GM19193 (cell line): Measurements from ENCODE around the gene ZNF581.

Experiments
- POLR2A ChIP-seq: IDR thresholded peaks from 4 replicates; pipeline ENCODE4 v1.6.1; 2011; ENCODE audit not compliant: insufficient read depth, insufficient read length; ENCODE audit errors: extremely low read depth

The ZNF581 gene

DNA sequence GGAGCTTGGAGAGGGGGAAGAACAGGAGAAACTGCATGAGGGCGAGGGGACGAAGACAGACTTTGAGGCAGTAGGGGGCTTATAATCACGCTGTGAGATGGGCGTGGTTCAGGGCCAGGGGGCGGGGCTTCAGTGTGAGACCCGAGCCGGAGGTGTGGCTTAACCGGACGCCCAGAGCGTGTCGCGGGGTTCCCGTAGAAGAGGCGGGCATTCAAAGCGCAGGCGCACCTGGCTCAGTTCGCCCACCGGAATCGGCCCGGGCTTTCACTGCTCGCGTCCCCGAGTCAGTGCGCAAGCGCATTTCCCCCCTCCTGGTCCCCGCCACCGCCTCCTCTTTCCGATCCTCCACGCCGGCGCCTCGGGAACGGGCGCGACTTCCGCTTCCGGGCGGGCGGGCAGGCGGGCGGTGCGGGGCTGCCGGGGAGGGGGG, 38.2 kb upstream of the ZNF581 start:
- TF ChIP-seq POLR2A = no peak

DNA sequence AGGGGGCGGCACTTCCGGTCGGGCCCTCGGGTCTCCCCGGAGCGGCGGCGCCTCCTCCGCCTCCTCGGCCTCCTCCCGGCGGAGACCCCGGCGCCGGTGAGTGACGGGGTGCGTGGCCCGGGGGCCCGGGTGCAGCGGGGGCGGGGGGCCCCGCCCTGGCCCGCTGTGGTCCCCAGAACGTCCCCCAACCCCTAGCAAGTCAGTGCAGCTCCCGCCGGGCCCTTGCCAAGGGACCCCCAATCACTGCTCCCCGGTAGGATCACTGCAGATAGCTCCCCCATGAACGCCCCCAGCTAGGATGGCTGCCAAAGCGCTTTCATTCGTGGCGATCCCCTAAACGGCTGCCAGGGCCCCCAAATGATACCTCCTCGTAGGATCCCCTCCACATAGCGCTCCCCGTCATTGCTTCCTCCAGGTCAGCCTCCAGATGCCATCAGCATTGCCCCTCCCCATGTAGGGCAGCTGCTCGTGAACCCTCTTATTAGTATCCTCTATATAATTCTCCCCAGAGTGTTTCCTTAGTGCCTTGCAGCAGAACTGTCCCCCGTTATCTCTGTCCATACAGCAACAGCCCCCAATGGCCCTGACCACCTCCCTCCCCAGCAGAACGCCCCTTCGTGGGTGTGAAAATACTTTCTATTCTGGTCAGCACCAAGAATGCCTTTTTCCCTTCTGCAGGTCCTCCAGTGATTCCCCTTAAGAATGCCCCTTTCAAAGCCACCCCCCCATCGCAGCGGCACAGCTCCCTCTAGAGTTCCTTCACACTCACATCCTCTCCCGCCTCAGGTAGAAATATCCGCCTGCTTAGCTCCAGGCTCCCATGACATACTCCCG, 37.6 kb upstream of the ZNF581 start, which contains the start of gene ZNF865:
Gene ZNF865 (plus strand): TSS at position 11 of the 834 bp plus-strand sequence. CDS start 7,972 bp downstream, outside the sequence.
- peak; percentile 55 for TF ChIP-seq POLR2A

DNA sequence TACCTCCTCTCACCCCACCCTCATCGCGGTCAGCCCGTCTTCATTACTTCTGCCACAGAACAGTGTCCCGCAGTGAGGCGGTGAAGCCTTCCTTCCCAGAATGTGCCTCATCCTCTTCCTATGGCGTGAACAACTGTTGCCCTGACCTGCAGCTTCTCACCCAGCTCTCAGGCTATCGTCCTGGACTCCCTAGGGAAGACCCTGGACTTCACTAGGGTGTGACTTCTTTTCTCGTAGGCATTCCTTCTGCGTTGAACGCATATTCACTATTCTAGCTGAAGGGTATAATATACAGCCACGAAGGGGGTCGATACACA, 37.0 kb upstream of the ZNF581 start:
- TF ChIP-seq POLR2A = no peak

DNA sequence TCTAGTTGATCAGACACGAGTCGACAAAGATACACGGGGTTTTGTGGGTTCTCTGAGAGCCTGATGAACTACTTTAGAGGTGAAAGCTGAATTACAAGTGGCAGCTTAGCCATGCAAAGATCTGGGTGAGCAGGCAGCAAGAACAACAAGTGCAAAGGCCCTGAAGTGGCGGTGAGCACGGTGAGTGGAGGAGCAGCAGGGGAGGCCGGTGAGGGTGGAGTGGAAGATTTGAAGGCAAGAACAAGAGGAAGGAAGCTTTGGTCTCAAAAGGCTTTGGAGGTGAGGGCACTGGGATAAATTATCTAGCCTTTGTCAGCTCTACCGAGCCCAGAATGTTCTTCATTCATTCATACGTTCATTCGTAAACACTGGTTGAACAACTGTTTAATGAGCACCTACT, 36.6 kb upstream of the ZNF581 start:
- TF ChIP-seq POLR2A = no peak

DNA sequence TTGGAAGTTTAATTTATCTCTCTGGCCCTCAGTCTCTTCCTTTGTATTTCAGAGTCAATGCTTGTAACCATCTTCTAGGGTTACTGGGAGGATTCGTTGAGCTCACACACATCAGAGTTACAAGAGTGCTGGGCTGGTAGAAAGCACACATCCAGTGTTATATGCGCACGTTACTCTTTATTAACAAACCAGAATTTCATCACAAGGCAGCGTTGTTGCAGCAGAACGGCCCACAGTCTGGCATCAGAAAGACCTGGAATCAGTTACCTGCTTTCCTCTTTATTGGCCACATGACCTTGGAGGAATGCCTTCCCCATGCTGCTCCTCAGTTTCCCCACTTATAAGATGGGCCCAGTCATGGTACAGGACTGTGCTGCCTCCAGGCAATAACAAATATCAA, 34.1 kb upstream of the ZNF581 start:
- TF ChIP-seq POLR2A = no peak

DNA sequence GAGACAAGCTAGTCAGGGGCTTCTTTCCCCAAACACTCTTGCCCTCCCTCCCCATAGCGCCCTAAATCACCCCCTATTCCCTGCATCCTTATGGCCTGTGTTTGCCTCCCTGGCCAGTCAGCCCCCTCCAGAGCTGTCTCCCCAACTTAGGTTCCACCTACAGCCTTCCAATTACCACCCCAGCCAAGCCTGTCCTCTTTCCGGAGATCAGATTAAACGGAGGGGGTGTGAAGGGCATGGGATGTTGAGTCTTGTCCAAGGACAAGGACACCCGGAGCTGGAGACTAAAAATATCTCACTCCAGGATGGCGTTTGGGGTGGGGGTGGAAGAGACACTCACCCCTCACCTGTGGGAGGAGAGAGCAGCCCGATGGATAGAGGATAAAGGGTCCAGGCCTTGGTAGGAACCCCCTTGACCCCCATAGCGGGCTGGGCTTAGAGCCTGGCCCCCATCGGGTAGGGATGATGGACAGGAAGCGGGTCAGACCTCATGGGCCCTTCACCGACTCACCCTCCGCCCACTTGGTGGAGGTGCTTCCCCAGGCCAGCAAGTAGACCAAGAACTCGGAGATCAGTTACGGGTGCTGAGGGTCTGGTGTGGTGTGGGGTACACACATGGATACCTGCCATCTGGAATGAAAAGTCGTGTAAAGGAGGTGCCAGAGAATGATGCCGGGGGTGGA, 32.0 kb upstream of the ZNF581 start:
- no peak for TF ChIP-seq POLR2A

DNA sequence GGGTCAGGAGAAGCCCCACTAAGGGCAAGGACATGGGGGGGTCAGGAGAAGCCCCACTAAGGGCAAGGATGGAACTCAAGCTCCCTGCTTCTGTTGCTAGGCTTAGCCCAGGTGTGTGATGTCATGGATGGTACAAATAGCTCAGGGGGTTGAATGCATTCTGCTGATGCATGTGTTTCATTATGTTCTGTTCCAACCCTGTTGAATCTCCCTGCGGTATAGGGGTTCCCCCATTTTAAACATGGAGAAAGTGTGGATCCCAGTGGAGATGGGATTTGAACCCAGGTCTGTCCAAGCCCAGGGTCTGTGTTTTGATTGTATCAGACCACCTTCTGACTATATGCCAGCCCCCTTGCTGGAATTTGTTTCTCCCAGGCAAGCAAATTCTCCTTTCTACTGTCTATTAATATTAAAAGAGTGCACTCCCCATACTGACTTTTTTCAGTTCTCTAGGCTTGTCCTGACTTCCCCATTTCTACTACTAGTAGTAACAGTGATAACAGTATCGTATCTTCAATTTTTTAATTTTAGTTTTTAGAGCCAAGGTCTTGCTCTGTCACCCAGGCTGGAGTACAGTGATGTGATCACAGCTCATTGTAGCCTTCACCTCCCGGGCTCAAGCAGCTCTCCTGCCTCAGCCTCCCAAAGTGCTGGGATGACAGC, 31.3 kb upstream of the ZNF581 start:
- TF ChIP-seq POLR2A = no peak

DNA sequence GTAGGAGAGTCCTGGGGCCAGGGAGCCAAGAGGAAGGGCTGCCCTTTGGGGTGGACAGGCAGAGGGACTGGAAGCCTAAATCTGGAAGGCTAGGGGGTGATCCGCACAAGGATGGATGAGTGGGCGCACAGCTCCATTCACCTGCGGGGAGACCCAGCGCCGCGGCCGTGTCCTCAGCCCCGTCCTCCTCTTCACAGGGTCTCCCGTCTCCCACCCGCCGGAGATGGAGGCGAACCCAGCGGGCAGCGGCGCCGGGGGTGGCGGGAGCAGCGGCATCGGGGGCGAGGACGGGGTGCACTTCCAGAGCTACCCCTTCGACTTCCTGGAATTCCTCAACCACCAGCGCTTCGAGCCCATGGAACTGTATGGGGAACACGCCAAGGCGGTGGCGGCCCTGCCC, 30.1 kb upstream of the ZNF581 start:
- TF ChIP-seq POLR2A = no peak

DNA sequence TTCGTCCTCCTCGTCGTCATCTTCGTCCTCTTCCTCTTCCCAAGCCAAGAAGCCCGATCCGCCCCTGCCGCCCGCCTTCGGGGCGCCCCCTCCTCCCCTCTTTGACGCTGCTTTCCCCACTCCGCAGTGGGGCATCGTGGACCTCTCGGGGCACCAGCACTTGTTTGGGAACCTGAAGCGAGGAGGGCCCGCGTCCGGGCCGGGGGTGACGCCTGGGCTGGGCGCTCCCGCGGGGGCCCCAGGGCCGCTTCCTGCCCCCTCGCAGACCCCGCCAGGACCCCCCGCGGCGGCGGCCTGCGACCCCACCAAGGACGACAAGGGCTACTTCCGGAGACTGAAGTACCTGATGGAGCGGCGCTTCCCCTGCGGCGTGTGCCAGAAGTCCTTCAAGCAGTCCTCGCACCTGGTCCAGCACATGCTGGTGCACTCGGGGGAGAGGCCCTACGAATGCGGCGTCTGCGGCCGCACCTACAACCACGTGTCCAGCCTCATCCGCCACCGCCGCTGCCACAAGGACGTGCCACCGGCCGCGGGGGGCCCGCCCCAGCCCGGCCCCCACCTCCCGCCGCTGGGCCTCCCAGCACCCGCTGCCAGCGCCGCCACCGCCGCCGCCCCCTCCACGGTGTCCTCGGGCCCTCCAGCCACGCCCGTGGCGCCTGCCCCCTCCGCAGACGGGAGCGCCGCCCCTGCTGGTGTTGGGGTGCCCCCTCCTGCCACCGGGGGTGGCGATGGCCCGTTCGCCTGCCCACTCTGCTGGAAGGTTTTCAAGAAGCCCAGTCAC, 29.3 kb upstream of the ZNF581 start:
- no peak for TF ChIP-seq POLR2A

DNA sequence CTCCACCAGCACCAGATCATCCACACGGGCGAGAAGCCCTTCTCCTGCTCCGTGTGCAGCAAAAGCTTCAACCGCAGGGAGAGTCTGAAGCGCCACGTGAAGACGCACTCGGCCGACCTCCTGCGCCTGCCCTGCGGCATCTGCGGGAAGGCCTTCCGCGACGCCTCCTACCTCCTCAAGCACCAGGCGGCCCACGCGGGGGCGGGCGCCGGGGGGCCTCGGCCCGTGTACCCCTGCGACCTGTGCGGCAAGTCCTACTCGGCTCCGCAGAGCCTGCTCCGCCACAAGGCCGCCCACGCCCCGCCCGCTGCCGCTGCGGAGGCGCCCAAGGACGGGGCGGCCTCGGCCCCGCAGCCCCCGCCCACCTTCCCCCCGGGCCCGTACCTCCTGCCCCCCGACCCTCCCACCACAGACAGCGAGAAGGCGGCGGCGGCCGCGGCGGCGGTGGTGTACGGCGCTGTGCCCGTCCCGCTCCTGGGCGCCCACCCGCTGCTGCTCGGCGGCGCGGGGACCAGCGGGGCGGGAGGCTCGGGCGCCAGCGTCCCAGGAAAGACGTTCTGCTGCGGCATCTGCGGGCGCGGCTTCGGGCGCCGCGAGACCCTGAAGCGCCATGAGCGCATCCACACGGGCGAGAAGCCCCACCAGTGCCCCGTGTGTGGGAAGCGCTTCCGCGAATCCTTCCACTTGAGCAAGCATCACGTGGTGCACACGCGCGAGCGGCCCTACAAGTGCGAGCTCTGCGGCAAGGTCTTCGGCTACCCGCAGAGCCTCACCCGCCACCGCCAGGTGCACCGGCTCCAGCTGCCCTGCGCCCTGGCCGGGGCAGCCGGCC, 28.5 kb upstream of the ZNF581 start:
- no peak for TF ChIP-seq POLR2A

DNA sequence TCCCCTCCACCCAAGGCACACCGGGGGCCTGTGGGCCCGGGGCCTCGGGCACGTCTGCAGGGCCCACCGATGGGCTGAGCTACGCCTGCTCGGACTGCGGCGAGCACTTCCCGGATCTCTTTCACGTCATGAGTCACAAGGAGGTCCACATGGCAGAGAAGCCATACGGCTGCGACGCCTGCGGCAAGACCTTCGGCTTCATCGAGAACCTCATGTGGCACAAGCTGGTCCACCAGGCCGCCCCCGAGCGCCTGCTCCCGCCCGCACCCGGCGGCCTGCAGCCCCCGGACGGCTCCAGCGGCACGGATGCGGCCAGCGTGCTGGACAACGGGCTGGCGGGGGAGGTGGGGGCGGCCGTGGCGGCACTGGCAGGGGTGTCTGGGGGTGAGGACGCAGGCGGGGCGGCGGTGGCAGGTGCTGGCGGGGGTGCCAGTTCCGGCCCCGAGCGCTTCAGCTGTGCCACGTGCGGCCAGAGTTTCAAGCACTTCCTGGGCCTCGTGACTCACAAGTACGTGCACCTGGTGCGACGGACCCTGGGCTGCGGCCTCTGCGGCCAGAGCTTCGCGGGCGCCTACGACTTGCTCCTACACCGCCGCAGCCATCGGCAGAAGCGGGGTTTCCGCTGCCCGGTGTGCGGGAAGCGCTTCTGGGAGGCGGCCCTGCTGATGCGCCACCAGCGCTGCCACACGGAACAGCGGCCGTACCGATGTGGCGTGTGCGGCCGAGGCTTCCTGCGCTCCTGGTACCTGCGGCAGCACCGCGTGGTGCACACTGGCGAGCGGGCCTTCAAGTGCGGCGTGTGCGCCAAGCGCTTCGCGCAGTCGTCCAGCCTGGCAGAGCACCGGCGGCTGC, 27.7 kb upstream of the ZNF581 start:
- TF ChIP-seq POLR2A = no peak

DNA sequence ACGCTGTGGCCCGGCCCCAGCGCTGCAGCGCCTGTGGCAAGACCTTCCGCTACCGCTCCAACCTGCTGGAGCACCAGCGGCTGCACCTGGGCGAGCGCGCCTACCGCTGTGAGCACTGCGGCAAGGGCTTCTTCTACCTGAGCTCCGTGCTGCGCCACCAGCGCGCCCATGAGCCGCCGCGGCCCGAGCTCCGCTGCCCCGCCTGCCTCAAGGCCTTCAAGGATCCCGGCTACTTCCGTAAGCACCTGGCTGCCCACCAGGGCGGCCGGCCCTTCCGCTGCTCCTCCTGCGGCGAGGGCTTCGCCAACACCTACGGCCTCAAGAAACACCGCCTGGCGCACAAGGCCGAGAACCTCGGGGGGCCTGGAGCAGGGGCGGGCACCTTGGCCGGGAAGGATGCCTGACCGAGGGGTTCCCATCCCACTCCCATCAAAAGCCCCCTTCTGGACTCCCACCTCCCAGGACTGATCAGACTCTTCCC, 27.0 kb upstream of the ZNF581 start:
- TF ChIP-seq POLR2A = no peak

DNA sequence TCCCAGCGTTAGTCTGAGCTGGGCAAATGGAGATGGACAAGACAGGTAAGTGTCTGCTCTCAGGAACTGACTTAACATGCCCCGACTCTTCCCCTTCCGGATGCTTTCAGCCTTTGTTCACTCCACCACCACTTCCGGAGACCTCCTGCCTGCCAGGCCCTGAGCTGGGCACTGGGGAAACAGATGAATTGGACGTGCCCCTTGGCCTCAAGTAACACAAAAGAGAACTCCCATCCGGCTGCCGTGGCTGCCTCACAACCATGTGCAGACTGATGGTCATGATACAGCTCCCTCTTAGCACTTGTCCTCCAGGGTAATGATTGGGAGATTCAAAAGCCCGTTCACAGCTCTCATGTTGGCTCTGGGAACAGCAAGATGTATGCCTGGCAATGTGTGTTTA, 26.0 kb upstream of the ZNF581 start:
- no peak for TF ChIP-seq POLR2A
